Measurements from ENCODE around the gene SLFN11. TPM values are rescaled to one million over a fixed set of nuclear protein-coding genes. Genes with fewer than 3 reads are reported as not detected.

Gene SLFN11
- total RNA-seq, 1 donor from 2014 or later = 12.3 TPM

Other genes starting within 250 kb of the SLFN11 start
- gene NLE1, start 231.3 kb downstream of the SLFN11 start, total RNA-seq = 7.1 TPM
- gene UNC45B, start 225.8 kb downstream of the SLFN11 start, total RNA-seq = 0.12 TPM
- not detected for gene SLC35G3, start 179.2 kb downstream of the SLFN11 start, total RNA-seq
- 18.3 TPM for gene SLFN5, start 130.5 kb downstream of the SLFN11 start, total RNA-seq
- 16.0 TPM for gene SLFN12, start 58.9 kb upstream of the SLFN11 start, total RNA-seq
- 29.1 TPM for gene SLFN13, start 75.1 kb upstream of the SLFN11 start, total RNA-seq
- 3.3 TPM for gene SLFN12L, start 164.1 kb upstream of the SLFN11 start, total RNA-seq
- gene SLFN14, start 187.2 kb upstream of the SLFN11 start, total RNA-seq = not detected
- 7.5 TPM for gene PEX12, start 204.9 kb upstream of the SLFN11 start, total RNA-seq
- 162 TPM for gene AP2B1, start 213.7 kb upstream of the SLFN11 start, total RNA-seq

Measured in mucosa of gallbladder (tissue), 1 donor.